CD4-positive, alpha-beta T cell (primary cell): ENCODE results near the gene EMC6. TPM values are rescaled to one million over a fixed set of nuclear protein-coding genes. Genes with fewer than 3 reads are reported as not detected.

Source experiments
- ATAC-seq: fragments of 200-7000 bp; cut with Tn5 transposase; one replicate; pipeline ENCODE4 v1.10.0; 2022; ENCODE audit warnings: mild to moderate bottlenecking; ENCODE audit not compliant: poor library complexity
- CTCF ChIA-PET: fragments of 350-600 bp; sonication (Branson Sonifier 250); formaldehyde crosslinking; loops from one replicate; lab custom pipeline; 2021; ENCODE audit warnings: antibody characterized with exemption, inconsistent platforms; lab: Charles Lee
- POLR2A ChIA-PET: fragments of 350-600 bp; sonication (Branson Sonifier 250); formaldehyde crosslinking; loops from one replicate; lab custom pipeline; 2021; ENCODE audit warnings: antibody characterized with exemption, inconsistent platforms; lab: Charles Lee
- DNase-seq, 14 experiments: peaks; one replicate each; pipeline ENCODE4 v3.0.0-alpha.2; 2013 to 2020; ENCODE audit warnings: mixed read lengths in 2 of 14
- H3K27ac ChIP-seq, 2 donors: one replicate each; pipeline versions ENCODE4 v1.5.1 to v1.7.0; 2013; ENCODE audit warnings: low read length in 2 of 2, low read depth in 1 of 2, mild to moderate bottlenecking in 1 of 2
- H3K27me3 ChIP-seq, 2 experiments: 1 replicate in 1 of 2; 2 replicates in 1 of 2; pipeline versions ENCODE4 v1.6.1 to v1.7.0; 2013; ENCODE audit warnings: low read length in 2 of 2, control low read depth in 1 of 2, mild to moderate bottlenecking in 1 of 2, moderate library complexity in 1 of 2; ENCODE audit not compliant: insufficient read depth in 2 of 2, control insufficient read depth in 1 of 2
- H3K36me3 ChIP-seq: one replicate; pipeline ENCODE4 v1.6.1; 2013; ENCODE audit warnings: low read length, control low read depth; ENCODE audit not compliant: insufficient read depth
- H3K4me1 ChIP-seq: one replicate; pipeline ENCODE4 v1.6.1; 2013; ENCODE audit warnings: low read length, control low read depth; ENCODE audit not compliant: insufficient read depth
- H3K4me3 ChIP-seq: one replicate; pipeline ENCODE4 v1.5.1; 2013; ENCODE audit warnings: mild to moderate bottlenecking, low read length, moderate library complexity
- H3K9me3 ChIP-seq, 2 experiments: 1 replicate in 1 of 2; 2 replicates in 1 of 2; pipeline versions ENCODE4 v1.6.1 to v1.7.0; 2013; ENCODE audit warnings: low read length in 2 of 2, mild to moderate bottlenecking in 2 of 2, control low read depth in 1 of 2, moderate library complexity in 1 of 2; ENCODE audit not compliant: control insufficient read depth in 1 of 2, insufficient read depth in 1 of 2
- H3K27ac Mint-ChIP-seq: one replicate; pipeline ENCODE4 v1.8.0; 2020; ENCODE audit warnings: mixed read lengths
- H3K27me3 Mint-ChIP-seq: one replicate; pipeline ENCODE4 v1.8.0; 2021; ENCODE audit warnings: mixed read lengths
- H3K36me3 Mint-ChIP-seq: one replicate; pipeline ENCODE4 v1.8.0; 2021; ENCODE audit warnings: low read depth, mixed read lengths
- H3K4me1 Mint-ChIP-seq: one replicate; pipeline ENCODE4 v1.8.0; 2021; ENCODE audit warnings: low read depth, mixed read lengths
- H3K4me3 Mint-ChIP-seq: one replicate; pipeline ENCODE4 v1.8.0; 2020; ENCODE audit warnings: mild to moderate bottlenecking, mixed read lengths
- H3K9me3 Mint-ChIP-seq: one replicate; pipeline ENCODE4 v1.8.0; 2020; ENCODE audit warnings: mixed read lengths
- intact Hi-C, 2 experiments: fragments of 100-400 bp; cut with DNase I in 1 of 2; cut with micrococcal nuclease in 1 of 2; formaldehyde crosslinking; loops; one replicate each; pipeline versions ENCODE4 v1.15.1 to v1.9.0; 2023 to 2025; cut with DNase I, micrococcal nuclease
- total RNA-seq, 174 experiments: library from RNA in 2 of 174; stranded (reverse) in 2 of 174; gene quantifications; one replicate each; pipeline ENCODE4 v1.2.3 and lab custom pipeline; 2021 to 2026
- TF ChIP-seq, protein P1 (sequence below): fragments of 200-600 bp; IDR thresholded peaks from one replicate; pipeline ENCODE4 v1.8.0; 2022; ENCODE audit warnings: antibody characterized with exemption, mild to moderate bottlenecking

EMC6 gene
- total RNA-seq, 2 experiments from 2014 or later: 28.8 to 29.6 TPM

DNA sequence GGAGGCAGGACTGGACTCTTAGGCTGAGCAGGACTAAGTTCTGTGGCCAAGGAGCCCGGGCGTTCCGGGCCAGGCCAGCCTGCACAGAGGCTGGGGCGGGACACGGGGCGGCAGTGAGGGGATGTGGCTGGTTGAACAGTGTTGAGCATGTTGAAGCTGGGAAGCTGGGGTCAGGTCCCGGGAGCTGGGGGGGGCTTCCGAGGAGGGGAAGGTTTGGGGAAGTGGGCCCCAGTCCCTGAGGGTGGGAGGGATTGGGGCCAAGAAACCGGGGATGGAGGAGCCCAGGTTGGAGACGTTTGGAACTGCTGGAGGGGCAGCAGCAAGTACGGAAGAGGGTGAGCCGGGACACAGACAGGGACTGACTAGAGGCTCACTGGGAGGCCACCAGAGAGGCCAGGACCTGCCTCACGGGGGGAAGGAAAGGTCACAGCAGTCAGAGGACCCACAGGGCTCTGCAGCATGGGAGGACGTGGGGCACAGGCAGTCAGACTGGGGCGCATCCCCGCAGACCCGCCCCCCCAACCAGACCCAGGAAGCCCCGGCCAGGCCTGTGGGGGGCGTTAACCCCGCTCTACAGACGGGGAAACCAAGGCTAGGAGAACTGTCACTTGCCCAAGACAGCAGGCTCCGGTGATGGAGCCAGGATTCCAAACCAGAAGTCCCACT is 9.7 kb upstream of the EMC6 start:
- no peak overlapping the region for H3K27ac Mint-ChIP-seq
- no peak overlapping the region for H3K4me3 Mint-ChIP-seq
- POLR2A ChIA-PET: no interaction called here

GRCh38 chr17:3659541-3660111 is 9.0 kb upstream of the EMC6 start:
- TF ChIP-seq, protein P1, sequence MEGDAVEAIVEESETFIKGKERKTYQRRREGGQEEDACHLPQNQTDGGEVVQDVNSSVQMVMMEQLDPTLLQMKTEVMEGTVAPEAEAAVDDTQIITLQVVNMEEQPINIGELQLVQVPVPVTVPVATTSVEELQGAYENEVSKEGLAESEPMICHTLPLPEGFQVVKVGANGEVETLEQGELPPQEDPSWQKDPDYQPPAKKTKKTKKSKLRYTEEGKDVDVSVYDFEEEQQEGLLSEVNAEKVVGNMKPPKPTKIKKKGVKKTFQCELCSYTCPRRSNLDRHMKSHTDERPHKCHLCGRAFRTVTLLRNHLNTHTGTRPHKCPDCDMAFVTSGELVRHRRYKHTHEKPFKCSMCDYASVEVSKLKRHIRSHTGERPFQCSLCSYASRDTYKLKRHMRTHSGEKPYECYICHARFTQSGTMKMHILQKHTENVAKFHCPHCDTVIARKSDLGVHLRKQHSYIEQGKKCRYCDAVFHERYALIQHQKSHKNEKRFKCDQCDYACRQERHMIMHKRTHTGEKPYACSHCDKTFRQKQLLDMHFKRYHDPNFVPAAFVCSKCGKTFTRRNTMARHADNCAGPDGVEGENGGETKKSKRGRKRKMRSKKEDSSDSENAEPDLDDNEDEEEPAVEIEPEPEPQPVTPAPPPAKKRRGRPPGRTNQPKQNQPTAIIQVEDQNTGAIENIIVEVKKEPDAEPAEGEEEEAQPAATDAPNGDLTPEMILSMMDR: no peak
- no peaks in the 10 kb centered on the region for H3K4me1 Mint-ChIP-seq
- H3K27me3 ChIP-seq: no peaks in the 10 kb centered on the region
- no peak overlapping the region for H3K27ac ChIP-seq
- no peak overlapping the region for H3K27ac Mint-ChIP-seq
- H3K36me3 ChIP-seq: peaks cover 3% of the 10 kb centered on the region
- CTCF ChIA-PET: no interaction called here
- H3K4me1 ChIP-seq: no peaks in the 10 kb centered on the region
- no peaks in the 10 kb centered on the region for H3K9me3 Mint-ChIP-seq
- no peak for DNase-seq
- POLR2A ChIA-PET: no interaction called here
- intact Hi-C loops: no loop called here
- no peaks in the 10 kb centered on the region for H3K9me3 ChIP-seq
- no peak for ATAC-seq
- no peak overlapping the region for H3K4me3 Mint-ChIP-seq
- H3K4me3 ChIP-seq: no peak overlapping the region
- H3K36me3 Mint-ChIP-seq: no peaks in the 10 kb centered on the region
- H3K27me3 Mint-ChIP-seq: no peaks in the 10 kb centered on the region

More for the DNA sequence above, 9.7 kb upstream of the EMC6 start:
- Histone ChIP-seq H3K27ac (no peak overlapping the region), H3K9me3 (no peaks in the 10 kb centered on the region), H3K27me3 (no peaks in the 10 kb centered on the region), H3K4me3 (no peak overlapping the region), H3K36me3 (peaks cover 3% of the 10 kb centered on the region), H3K4me1 (no peaks in the 10 kb centered on the region)
- ATAC-seq (no peak), DNase-seq (no peak)
- CTCF ChIA-PET: no interaction called here
- Mint-ChIP-seq H3K36me3 (no peaks in the 10 kb centered on the region), H3K27me3 (no peaks in the 10 kb centered on the region), H3K9me3 (no peaks in the 10 kb centered on the region), H3K4me1 (no peaks in the 10 kb centered on the region)
- intact Hi-C loops: no loop called here
- TF ChIP-seq, protein P1: no peak

- H3K36me3 Mint-ChIP-seq: no peaks in the 10 kb centered on the region
- no peaks in the 10 kb centered on the region for H3K9me3 Mint-ChIP-seq
- peaks cover 3% of the 10 kb centered on the region for H3K36me3 ChIP-seq
- no peaks in the 10 kb centered on the region for H3K4me1 ChIP-seq
- ChIA-PET CTCF (no interaction called here), POLR2A (no interaction called here)
- intact Hi-C loops: no loop called here
- DNase-seq: no peak
- H3K4me3 ChIP-seq: no peak overlapping the region
- no peaks in the 10 kb centered on the region for H3K4me1 Mint-ChIP-seq
- no peaks in the 10 kb centered on the region for H3K27me3 Mint-ChIP-seq
- no peak overlapping the region for H3K27ac ChIP-seq
- H3K9me3 ChIP-seq: no peaks in the 10 kb centered on the region
- H3K27ac Mint-ChIP-seq: no peak overlapping the region
- H3K4me3 Mint-ChIP-seq: no peak overlapping the region
- no peaks in the 10 kb centered on the region for H3K27me3 ChIP-seq
- TF ChIP-seq, protein P1: no peak
- no peak for ATAC-seq
Observed at GRCh38 chr17:3660311-3660891, 8.2 kb upstream of the EMC6 start.
